ENCODE data around the gene TBX2.

The TBX2 gene

DNA sequence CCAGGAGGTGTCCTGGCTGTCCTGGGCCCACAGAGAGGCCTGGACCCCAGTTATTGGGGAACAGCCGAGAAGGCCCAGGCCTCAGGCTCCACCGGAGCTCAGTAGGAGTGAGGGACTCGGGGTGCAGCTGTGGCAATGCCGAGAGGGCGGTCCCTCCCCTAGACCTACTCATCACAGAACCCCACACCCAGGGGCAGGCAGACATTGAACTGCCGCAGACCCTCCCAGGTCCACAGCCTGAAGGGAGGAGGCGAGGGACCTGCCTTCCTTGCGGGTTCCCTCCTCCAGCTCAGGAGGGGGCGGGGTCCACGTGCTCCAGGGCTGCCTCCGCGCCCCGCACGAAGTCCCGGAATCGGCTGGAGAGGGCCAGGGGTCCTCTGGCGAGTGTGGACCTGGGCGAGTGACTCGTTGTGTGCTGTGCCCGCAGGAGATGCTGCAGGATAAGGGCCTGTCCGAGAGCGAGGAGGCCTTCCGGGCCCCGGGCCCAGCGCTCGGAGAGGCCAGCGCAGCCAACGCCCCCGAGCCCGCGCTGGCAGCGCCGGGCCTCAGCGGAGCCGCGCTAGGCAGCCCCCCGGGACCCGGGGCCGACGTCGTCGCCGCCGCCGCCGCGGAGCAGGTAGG, 56.5 kb downstream of the TBX2 start:
- no peak for DNase-seq

DNA sequence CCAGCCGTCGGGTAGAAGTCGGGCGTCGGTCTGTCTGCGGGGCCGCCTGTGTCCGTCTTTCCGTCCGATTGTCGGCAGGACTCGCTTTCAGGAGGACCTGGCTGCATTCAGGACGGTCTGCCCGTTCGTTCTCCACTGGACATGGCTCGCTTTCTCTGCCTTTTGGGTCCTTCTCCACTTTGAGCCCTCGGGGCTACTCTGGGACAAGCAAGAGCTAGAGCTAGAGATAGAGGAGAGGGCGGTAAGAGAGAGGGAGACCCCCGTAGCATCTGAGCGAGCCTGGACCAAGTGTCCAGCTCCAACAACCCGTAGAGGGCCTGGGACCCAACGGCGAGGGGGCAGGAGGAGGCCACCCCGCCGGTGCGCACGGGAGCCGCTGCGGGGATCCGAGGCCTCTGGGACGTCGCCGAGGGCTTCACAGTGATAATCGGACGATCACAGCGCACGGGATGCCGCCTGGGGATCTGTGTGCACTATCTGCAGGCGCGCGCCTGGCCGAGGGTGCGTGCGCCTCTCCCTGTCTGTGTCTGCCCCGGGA, 57.1 kb downstream of the TBX2 start:
- no peak for DNase-seq

DNA sequence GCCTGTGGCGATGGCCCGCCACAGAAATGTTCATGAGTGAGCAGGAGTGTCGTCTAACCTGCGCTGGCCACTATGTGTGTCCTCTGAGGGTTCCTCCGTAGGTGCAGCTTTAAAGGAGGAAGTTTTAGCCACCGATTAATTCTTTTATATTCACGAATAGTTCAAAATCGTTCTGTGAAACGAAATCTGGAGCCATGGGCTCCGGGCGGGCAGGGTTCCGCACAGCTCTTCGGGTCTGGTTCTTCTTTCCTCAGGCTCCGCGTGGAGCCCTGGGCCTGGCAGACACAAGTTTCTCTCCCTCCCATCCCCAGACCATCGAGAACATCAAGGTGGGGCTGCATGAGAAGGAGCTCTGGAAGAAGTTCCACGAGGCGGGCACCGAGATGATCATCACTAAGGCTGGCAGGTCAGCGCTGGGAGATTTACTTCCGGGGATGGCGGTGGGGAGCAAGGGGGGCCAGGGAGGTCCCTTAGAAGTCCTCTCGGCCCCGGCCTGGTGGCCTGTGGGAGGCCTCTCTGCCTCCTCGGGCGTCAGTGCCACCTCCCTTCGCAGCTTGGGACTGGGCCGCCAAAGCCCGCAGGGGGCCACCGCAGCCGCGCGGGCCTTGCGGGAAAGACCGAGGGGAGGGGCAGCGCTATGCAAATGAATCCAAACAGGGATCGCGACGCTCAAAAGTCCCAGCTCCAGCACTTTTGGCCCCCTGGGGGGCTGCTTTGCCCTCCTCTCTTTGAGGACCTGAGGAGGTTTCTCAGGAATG, 57.8 kb downstream of the TBX2 start:
- DNase-seq: no peak

DNA sequence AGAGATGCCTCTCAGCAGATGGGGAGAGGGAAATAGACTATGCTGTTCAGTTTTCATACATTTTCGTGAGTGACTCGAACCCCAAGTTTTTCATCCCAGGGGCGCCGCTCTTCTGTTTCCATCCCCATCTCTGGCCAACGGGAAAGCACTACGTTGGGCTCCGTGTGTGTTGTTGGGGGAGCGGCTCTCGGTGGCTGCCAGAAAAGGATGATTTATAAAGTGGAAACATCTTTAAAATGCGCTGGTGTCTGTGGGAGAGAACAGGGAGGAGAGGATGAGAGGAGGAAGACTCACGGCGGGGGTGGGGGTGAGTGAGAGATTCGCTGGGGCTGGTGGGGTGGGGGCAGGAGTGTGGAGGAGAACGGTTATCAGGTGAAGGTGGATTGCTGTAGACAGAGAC, 58.4 kb downstream of the TBX2 start:
- DNase-seq: no peak

DNA sequence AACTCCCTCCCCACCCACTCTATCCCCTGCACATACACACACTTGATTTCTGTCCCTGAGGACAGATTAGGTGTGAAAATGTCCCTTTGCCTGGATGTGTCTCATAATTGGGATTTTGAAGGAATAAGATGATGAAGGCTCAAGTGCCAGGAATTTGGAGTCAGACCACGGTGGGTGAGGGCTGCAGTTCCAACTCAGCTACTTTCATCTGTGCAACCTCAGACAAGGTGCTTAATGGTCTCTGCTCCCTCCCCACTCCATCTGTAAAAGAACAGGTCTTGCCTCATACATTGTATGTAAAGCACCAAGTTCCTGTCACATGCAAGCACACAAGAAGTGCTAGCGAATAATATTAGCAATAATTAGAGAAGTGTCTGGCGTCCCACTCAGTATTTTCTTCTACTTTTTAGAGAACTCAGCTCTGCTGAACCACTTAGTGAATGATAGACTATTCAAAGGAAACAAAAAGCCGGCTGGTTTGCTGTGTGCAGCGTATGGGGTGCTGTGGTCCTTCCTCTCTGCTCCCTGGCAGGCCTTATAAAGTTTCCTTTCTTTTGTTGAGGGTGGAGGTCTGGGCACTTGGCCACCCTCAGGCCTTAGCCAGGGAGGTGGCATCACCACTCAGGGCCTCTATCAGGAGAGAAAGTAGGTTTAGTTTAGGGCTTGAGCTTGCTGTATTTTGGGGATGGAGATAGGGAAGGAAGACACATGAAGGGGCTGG, 58.9 kb downstream of the TBX2 start:
- DNase-seq: no peak

All from DMS153 (cell line).